Measurements from ENCODE around the gene ZNF544.

Gene ZNF544

DNA sequence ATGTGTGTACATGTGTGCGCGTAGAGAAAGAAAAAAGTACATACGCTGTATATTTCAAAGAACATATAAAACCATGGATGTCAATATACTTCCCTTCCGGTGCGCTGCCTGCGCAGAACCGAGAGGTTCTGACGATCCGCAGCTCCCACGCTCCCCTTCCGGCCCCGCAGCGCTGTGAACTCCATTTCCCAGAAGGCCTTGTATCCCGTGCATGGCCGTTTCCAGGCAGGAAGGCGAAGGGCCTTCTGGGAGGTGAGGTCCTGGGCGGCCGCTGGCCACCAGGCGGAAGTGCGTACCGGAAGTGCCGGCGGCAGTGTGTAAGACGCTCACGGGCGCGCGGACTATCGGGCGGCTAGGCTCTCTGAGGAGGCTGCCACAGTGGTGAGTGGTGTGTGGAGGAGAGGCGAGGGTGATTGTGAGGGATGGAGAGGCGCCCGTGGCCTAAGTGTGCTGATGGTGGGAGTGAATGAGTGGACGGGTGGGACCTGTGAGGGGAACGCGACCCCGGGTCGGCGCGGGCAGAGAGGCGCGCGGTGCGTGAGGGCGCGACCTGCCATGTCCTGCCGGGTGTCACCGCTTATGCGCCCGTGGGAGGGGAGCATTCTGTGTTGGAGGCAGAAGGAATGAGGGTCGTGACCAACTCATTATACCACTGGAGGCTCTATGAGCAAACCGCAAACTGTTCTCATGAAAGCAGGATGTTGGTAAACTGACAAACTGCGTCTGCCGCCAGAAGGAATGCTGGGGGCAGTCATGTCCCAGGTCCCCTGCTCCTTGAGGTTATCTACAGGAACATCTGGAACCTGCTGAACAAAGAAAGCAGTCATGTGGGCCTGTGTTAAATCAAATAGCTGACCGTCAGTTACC, 76.6 kb downstream of the ZNF544 start, which contains the start of gene ERVK3-1:
ERVK3-1 (plus strand) TSS at position 313 of the 867 bp plus-strand sequence. CDS start 6,792 bp downstream, outside the sequence.
- DNase-seq (ENCODE audit: low read depth), result peak; percentile 91

- DNase-seq (ENCODE audit: low read depth), result no peak
Observed at GRCh38 chr19:58305932-58306323, 77.2 kb downstream of the ZNF544 start.

DNA sequence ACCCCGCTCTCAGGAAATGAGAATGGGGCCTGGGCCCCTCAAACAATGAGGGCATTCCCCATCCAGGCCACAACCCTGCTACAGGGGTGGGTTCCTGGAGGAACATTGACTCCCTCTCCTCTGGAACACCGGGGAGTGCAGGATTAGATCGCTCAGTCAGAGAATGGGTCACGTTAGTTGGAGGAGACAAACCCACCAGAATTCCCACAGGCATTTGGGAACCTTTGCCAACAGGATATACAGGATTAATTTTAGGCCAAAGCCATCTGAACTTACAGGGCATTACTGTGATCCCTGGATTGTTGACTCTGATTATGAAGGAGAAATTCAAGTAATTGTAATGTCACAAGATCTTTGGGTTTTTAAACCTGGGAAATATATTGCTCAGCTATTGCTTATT, 79.0 kb downstream of the ZNF544 start:
- no peak for DNase-seq (ENCODE audit: low read depth)

GRCh38 chr19:58310685-58311084, 82.0 kb downstream of the ZNF544 start:
- DNase-seq (ENCODE audit: low read depth), result peak; percentile 5

DNA sequence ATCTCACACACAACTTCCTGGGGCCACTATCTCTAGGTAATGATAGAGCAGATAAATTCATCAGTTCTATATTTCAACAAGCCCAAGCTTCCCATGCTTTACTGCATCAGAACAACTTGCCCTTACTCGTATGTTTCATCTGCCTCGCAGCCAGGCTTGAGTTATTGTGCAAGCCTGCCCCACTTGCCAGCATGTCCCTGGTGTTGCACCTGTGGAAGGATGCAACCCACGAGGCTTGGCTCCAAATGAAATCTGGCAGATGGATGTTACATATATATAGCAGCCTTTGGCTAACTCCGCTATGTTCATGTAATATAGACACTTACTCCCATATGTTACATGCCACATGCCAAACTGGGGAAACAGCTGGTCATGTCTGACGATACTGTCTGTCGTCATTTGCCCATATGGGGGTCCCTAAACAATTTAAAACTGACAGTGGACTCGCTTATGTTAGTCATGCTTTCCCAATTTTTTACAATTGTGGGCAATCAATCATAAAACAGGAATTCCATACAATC, 82.7 kb downstream of the ZNF544 start:
- DNase-seq (ENCODE audit: low read depth), result no peak

Data from T follicular helper cell (primary cell).